A673 (cell line): ENCODE results near the gene LPP. TPM values are rescaled to one million over a fixed set of nuclear protein-coding genes. Genes with fewer than 3 reads are reported as not detected.
A peak's percentile ranks its signal among the peaks of the same experiment; 100 is the strongest.

Experiments used
- BruUV-seq: library from RNA; stranded (reverse); fragments of 400-500 nt; replicated peaks from 2 replicates; lab custom pipeline; 2021; lab: Mats Ljungman, UMichigan
- CTCF ChIA-PET: fragments of 300-600 bp; sonication (Branson Sonifier 250); formaldehyde crosslinking; loops from one replicate; lab custom pipeline; 2022; ENCODE audit warnings: antibody characterized with exemption; lab: Charles Lee
- POLR2A ChIA-PET: fragments of 300-600 bp; sonication (Branson Sonifier 250); formaldehyde crosslinking; loops from one replicate; lab custom pipeline; 2022; ENCODE audit warnings: antibody characterized with exemption; ENCODE audit not compliant: low non-redundant PET; lab: Charles Lee
- DNase-seq: peaks from one replicate; pipeline ENCODE4 v3.0.0-alpha.2; 2015; ENCODE audit warnings: low spot score
- H3K27ac ChIP-seq: fragments of 200-600 bp; sonication (generic); 2 replicates; pipeline ENCODE4 v1.5.1; 2016; ENCODE audit warnings: mixed run types, low read depth, mild to moderate bottlenecking, mixed read lengths, antibody characterized with exemption, low read length; ENCODE audit not compliant: poor library complexity, severe bottlenecking
- H3K27me3 ChIP-seq: fragments of 200-600 bp; sonication (generic); replicated peaks from 2 replicates; pipeline ENCODE4 v1.6.1; 2017; ENCODE audit warnings: mixed run types, low read depth, mild to moderate bottlenecking, mixed read lengths, antibody characterized with exemption, low read length; ENCODE audit not compliant: insufficient read depth, poor library complexity
- H3K36me3 ChIP-seq: fragments of 200-600 bp; sonication (generic); 2 replicates; pipeline ENCODE4 v1.6.1; 2016; ENCODE audit warnings: mixed run types, mild to moderate bottlenecking, mixed read lengths, antibody characterized with exemption, low read length; ENCODE audit not compliant: insufficient read depth, poor library complexity, severe bottlenecking
- H3K4me1 ChIP-seq: fragments of 200-600 bp; sonication (generic); 2 replicates; pipeline ENCODE4 v1.6.1; 2017; ENCODE audit warnings: mixed run types, mild to moderate bottlenecking, mixed read lengths, antibody characterized with exemption, low read length; ENCODE audit not compliant: insufficient read depth, poor library complexity, severe bottlenecking
- H3K4me3 ChIP-seq: fragments of 200-600 bp; sonication (generic); 2 replicates; pipeline ENCODE4 v1.5.1; 2016; ENCODE audit warnings: low read depth, mixed run types, mild to moderate bottlenecking, mixed read lengths, low read length; ENCODE audit not compliant: poor library complexity, severe bottlenecking
- H3K9me3 ChIP-seq: fragments of 200-600 bp; sonication (generic); 2 replicates; pipeline ENCODE4 v1.6.1; 2016; ENCODE audit warnings: mixed run types, low read depth, mild to moderate bottlenecking, mixed read lengths, antibody characterized with exemption, low read length; ENCODE audit not compliant: poor library complexity, severe bottlenecking
- CTCF ChIP-seq: fragments of 300-800, 200-600 bp; sonication (generic); conservative IDR thresholded peaks from 2 replicates; pipeline ENCODE4 v1.5.1; 2017; ENCODE audit warnings: low read depth, mild to moderate bottlenecking, antibody characterized with exemption, low read length, moderate library complexity, mixed read lengths
- EZH2 ChIP-seq: fragments of 200-600 bp; sonication (generic); IDR thresholded peaks from 2 replicates; pipeline ENCODE4 v1.6.1; 2017; ENCODE audit warnings: borderline replicate concordance, low read depth, mild to moderate bottlenecking, mixed read lengths, antibody characterized with exemption, low read length; ENCODE audit not compliant: poor library complexity, severe bottlenecking
- intact Hi-C: fragments of 100-400 bp; cut with micrococcal nuclease; formaldehyde crosslinking; loops from one replicate; pipeline ENCODE4 v1.10.0; 2022; ENCODE audit not compliant: unreplicated experiment
- total RNA-seq: library from RNA; stranded (reverse); gene quantifications from 2 replicates; pipeline ENCODE4 v1.2.3, GENCODE V29; 2021

LPP gene
- total RNA-seq, 1 experiment from 2014 or later = 39.7 TPM

GRCh38 chr3:188437926-188438325, 284.0 kb downstream of the LPP start:
- Histone ChIP-seq H3K27ac (no peak overlapping the region), H3K9me3 (no peaks in the 10 kb centered on the region), H3K36me3 (no peaks in the 10 kb centered on the region), H3K27me3 (no peaks in the 10 kb centered on the region), H3K4me1 (peaks cover 12% of the 10 kb centered on the region), H3K4me3 (no peak overlapping the region)
- DNase-seq = no peak
- intact Hi-C loops = no loop called here
- ChIA-PET POLR2A (no interaction called here), CTCF (no interaction called here)
- TF ChIP-seq CTCF (no peak), EZH2 (no peak)
- no TSS peak for BruUV-seq

DNA sequence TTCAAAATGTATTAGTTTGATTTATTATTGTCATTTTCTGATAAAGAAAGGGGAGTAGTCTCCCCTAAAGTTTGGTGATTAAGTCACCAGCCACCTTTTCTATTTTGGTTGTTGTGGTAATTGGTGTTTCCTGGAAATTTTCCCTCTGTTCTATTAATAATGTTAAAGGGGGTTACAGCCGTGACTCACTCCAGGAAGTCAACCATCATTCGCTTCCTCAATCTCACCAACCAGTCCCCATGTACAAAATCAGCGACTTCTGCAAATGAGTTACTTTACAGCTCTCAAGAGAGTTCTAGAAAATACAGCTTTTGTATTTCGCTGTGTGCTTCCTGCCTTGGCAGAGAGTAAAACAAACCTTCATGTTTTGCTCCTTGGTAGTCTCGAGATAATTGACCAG, 285.1 kb downstream of the LPP start:
- ChIA-PET CTCF (no interaction called here), POLR2A (no interaction called here)
- DNase-seq = peak; percentile 86
- peaks cover 12% of the 10 kb centered on the region for H3K4me1 ChIP-seq
- peak overlapping the region; percentile 58 for H3K27ac ChIP-seq
- BruUV-seq = no TSS peak
- no peaks in the 10 kb centered on the region for H3K27me3 ChIP-seq
- intact Hi-C loops = no loop called here
- H3K9me3 ChIP-seq = no peaks in the 10 kb centered on the region
- no peak overlapping the region for H3K4me3 ChIP-seq
- no peak for TF ChIP-seq EZH2
- TF ChIP-seq CTCF = no peak
- H3K36me3 ChIP-seq = no peaks in the 10 kb centered on the region

- intact Hi-C loops = no loop called here
- ChIA-PET CTCF (no interaction called here), POLR2A (no interaction called here)
- Histone ChIP-seq H3K27ac (no peak overlapping the region), H3K36me3 (no peaks in the 10 kb centered on the region), H3K4me1 (peaks cover 12% of the 10 kb centered on the region), H3K4me3 (no peak overlapping the region), H3K9me3 (no peaks in the 10 kb centered on the region), H3K27me3 (no peaks in the 10 kb centered on the region)
- no peak for DNase-seq
- BruUV-seq = no TSS peak
- no peak for TF ChIP-seq CTCF
- no peak for TF ChIP-seq EZH2
Measured at GRCh38 chr3:188440340-188440972, 286.5 kb downstream of the LPP start.
